ENCODE data around the gene NFAT5.

NFAT5 gene

DNA sequence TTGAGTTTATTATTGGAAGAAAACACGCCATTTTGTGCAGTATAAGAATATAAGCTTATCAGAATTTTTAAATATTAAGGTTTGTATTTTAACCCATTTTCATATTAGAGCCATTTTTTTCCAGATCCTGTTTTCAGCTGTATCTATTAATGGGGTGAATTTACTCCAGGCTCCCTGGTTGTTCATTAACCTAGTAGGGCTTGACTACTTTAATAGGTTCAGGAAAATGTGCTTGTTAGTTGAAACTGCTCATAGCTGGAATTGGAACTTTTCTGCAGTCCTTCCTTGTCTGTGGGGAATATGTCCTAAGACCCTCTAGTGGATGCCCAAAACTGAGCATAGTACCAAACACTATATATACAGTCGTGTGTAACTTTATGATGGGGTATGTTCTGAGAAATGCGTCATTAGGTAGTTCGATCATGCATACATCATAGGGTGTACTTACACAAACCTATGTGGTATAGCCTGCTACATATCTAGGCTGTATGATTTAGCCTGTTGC is 28.0 kb downstream of the NFAT5 start:
- in situ Hi-C loops (cut with MboI; ENCODE audit: low sequenced_read_pairs): no loop called here
- Histone ChIP-seq H3K36me3 (replicated peaks) (no peaks in the 10 kb centered on the region; the same call in 1 of the 2 replicates), H3K4me1 (peaks cover 6% of the 10 kb centered on the region), H3K27me3 (ENCODE audit: low read depth) (no peaks in the 10 kb centered on the region), H3K4me3 (no peak overlapping the region), H3K9me3 (no peaks in the 10 kb centered on the region)
- DNase-seq (ENCODE audit: low spot score in 2 of 2): no peak

DNA sequence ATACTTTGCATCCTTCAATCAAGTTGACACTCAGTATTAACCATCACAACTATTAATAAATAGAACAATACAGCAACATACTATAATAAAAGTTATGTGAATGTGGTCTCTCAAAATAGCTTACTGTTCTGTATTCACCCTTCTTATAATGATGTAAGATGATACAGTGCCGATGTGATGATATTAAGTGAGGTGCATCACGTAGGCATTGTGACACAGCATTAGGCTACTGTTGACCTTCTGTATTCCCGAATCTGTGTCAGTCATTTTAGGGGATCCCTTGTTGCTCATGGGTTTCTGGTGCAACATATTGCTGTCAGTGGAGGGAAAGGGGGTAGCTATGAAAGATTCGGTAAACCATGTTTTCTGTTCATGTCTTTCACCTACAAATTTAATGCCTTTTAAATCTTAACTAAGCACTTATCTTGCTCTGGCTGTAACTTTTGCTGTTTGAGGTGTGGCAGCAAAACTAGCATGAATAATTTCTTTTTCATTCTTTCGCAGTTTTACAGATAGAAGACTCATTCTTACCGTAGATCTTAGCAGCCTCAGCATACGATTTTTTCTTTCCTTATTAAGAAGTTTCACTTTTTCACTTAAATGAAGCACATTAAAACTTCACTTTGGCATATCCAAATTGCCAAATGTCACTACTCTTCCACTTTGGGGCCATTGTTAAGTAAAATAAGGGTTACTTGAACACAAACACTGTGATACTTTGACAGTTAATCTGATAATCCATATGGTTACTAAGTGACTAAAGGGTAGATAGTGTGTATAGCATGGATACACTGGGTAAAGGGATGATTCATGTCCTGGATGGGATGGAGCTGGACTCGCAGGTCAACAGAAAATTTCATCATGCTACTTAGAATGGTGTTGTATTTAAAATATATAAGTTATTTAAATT is 29.6 kb downstream of the NFAT5 start:
- in situ Hi-C loops (cut with MboI; ENCODE audit: low sequenced_read_pairs): no loop called here
- no peaks in the 10 kb centered on the region for H3K9me3 ChIP-seq
- H3K4me1 ChIP-seq: peaks cover 6% of the 10 kb centered on the region
- peak in 1 of 2 experiments; percentile 2 for DNase-seq (ENCODE audit: low spot score in 2 of 2)
- H3K27me3 ChIP-seq (ENCODE audit: low read depth): no peaks in the 10 kb centered on the region
- no peaks in the 10 kb centered on the region; the same call in 1 of the 2 replicates for H3K36me3 ChIP-seq (replicated peaks)
- no peak overlapping the region for H3K4me3 ChIP-seq

DNA sequence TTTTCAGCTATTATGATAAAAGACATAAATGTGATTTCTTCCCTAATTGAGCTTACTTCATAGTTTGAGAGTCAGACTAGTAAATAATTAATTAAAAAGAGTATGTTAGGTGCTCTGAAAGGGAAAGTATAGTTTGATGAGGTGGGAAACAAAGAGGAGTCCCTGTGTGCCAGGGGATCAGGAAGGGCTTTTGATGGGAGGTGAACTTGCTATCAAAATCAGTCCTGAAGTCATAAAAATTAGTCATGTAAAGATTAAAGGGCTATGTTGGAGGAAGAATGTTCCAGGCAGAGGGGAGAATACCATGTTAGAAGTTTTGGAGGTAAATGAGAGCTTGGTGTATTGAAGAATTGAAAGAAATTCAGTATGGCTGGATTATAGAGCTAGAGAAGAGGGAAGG is 31.0 kb downstream of the NFAT5 start:
- in situ Hi-C loops (cut with MboI; ENCODE audit: low sequenced_read_pairs): no loop called here
- DNase-seq (ENCODE audit: low spot score in 2 of 2): no peak
- no peaks in the 10 kb centered on the region for H3K9me3 ChIP-seq
- no peaks in the 10 kb centered on the region; the same call in 1 of the 2 replicates for H3K36me3 ChIP-seq (replicated peaks)
- no peak overlapping the region for H3K4me3 ChIP-seq
- no peaks in the 10 kb centered on the region for H3K27me3 ChIP-seq (ENCODE audit: low read depth)
- H3K4me1 ChIP-seq: peaks cover 6% of the 10 kb centered on the region

DNA sequence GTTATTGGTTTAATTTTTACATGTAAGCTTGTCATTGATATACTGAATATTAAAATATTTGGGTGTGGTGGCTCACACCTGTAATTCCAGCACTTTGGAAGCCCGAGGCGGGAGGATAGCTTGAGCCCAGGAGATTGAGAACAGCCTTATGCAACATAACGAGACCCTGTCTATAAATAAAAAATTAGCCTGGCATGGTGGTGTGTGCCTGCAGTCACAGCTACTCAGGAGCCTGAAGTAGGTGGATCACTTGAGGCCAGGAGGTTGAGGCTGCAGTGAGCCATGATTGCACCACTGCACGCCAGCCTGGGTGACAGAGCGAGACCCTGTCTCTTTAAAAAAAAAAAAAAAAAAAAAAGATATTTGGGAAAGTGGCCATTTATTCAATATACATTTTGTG is 32.3 kb downstream of the NFAT5 start:
- Histone ChIP-seq H3K9me3 (no peaks in the 10 kb centered on the region), H3K27me3 (ENCODE audit: low read depth) (no peaks in the 10 kb centered on the region), H3K36me3 (replicated peaks) (no peaks in the 10 kb centered on the region; the same call in 1 of the 2 replicates), H3K4me1 (peaks cover 6% of the 10 kb centered on the region), H3K4me3 (no peak overlapping the region)
- in situ Hi-C loops (cut with MboI; ENCODE audit: low sequenced_read_pairs): no loop called here
- no peak for DNase-seq (ENCODE audit: low spot score in 2 of 2)

DNA sequence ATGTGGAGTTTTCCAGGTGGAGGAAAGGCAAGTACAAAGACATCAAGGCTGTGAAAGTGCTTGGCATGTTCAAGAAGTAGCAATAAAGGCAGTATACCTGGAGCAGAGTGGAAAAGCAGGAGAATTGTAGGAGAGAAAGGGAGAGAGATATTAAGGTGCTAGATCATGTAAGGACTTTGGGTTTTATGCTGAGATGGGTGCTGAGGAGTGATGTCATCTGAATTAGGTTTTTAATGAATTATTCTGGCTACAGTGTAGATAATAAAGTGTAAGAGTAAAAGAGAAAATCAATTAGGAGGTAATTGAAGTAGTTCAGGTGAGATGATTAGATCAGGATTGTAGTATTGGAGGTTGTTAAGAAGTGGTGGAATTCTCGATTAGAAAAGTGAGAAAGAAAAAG is 34.0 kb downstream of the NFAT5 start:
- Histone ChIP-seq H3K4me3 (no peak overlapping the region), H3K36me3 (replicated peaks) (no peaks in the 10 kb centered on the region; the same call in 1 of the 2 replicates), H3K4me1 (peaks cover 6% of the 10 kb centered on the region), H3K9me3 (no peaks in the 10 kb centered on the region), H3K27me3 (ENCODE audit: low read depth) (no peaks in the 10 kb centered on the region)
- in situ Hi-C loops (cut with MboI; ENCODE audit: low sequenced_read_pairs): no loop called here
- no peak for DNase-seq (ENCODE audit: low spot score in 2 of 2)

DNA sequence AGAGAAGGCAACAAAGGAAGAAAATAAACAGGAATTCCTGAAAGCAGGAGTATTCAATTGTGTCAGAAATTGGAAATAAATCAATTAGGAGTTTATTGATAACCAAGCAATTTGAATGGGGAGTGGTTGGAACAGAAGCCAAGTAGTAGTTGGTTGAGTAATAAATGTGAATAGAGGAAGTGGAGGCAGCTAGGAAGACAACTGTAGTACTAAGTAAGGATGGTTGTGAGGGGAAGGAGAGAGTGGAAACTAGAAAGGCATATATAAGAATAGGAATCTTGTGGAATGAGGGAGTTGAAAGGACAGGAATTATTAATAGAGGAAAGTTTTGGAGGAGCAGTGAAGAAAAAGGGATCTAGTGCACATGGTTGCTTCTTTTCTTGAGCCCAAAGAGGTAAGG is 34.4 kb downstream of the NFAT5 start:
- H3K9me3 ChIP-seq: no peaks in the 10 kb centered on the region
- in situ Hi-C loops (cut with MboI; ENCODE audit: low sequenced_read_pairs): no loop called here
- H3K36me3 ChIP-seq (replicated peaks): no peaks in the 10 kb centered on the region; the same call in 1 of the 2 replicates
- H3K4me1 ChIP-seq: peaks cover 5% of the 10 kb centered on the region
- DNase-seq (ENCODE audit: low spot score in 2 of 2): no peak
- no peaks in the 10 kb centered on the region for H3K27me3 ChIP-seq (ENCODE audit: low read depth)
- no peak overlapping the region for H3K4me3 ChIP-seq

DNA sequence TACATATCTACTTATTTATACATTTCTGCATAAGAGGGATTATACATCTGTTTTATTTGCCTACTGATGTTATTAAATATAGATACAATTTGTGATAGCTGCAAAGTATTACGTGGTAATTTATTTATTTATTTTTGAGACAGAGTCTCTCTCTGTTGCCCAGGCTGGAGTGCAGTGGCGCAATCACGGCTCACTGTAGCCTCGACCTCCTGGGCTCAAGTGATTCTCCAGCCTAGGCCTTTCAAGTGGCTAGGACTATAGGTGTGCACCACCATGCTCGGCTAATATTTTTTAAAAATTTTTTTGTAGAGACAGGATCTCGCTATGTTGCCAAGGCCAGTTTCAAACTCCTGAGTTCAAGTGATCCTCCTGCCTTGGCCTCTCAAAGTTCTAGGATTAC is 35.5 kb downstream of the NFAT5 start:
- H3K4me1 ChIP-seq: no peaks in the 10 kb centered on the region
- no peak overlapping the region for H3K4me3 ChIP-seq
- DNase-seq (ENCODE audit: low spot score in 2 of 2): no peak
- H3K9me3 ChIP-seq: no peaks in the 10 kb centered on the region
- in situ Hi-C loops (cut with MboI; ENCODE audit: low sequenced_read_pairs): no loop called here
- no peaks in the 10 kb centered on the region; the same call in 1 of the 2 replicates for H3K36me3 ChIP-seq (replicated peaks)
- H3K27me3 ChIP-seq (ENCODE audit: low read depth): no peaks in the 10 kb centered on the region

DNA sequence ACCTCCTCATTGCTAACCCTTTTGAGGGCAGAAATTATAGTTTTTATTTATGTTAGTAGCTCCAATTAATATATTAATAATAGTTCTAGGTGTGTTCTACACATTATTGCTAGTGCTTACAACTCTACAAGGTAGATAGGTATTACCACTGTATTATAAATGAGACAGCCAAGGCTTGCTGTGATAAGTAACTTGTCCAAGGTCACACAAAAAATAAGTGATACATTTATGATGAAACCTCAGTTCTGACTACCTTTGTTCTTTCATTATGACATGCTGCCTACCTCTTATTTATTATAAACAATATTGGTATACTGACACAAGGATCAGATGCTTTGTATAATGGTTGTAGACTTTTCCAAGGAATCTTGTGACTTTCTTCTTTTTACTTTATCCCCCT is 41.2 kb downstream of the NFAT5 start:
- no peaks in the 10 kb centered on the region for H3K27me3 ChIP-seq (ENCODE audit: low read depth)
- H3K36me3 ChIP-seq (replicated peaks): no peaks in the 10 kb centered on the region; the same call in 1 of the 2 replicates
- H3K9me3 ChIP-seq: no peaks in the 10 kb centered on the region
- no peak for DNase-seq (ENCODE audit: low spot score in 2 of 2)
- H3K4me3 ChIP-seq: no peak overlapping the region
- in situ Hi-C loops (cut with MboI; ENCODE audit: low sequenced_read_pairs): no loop called here
- peaks cover 20% of the 10 kb centered on the region for H3K4me1 ChIP-seq

DNA sequence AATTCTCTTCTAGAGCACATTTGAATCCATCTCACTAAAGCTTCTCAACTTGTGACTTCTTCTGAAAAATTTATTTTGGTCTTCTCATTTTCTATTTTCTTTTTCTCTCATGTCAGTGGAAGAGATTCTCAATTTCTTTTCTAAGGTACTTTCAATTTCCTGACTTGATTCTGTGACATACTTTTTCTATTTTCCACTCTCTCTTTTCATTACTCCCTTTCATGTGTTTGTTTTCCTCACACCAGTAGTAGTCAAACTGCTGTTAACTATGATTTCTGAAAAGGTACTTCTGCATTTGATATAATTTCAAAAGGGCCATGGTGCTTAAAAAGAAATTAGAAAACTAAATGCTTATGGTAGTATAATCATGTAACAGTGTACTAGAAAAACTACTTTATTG is 41.9 kb downstream of the NFAT5 start:
- Histone ChIP-seq H3K4me1 (peaks cover 24% of the 10 kb centered on the region), H3K27me3 (ENCODE audit: low read depth) (no peaks in the 10 kb centered on the region), H3K4me3 (no peak overlapping the region), H3K36me3 (replicated peaks) (no peaks in the 10 kb centered on the region; the same call in 1 of the 2 replicates), H3K9me3 (no peaks in the 10 kb centered on the region)
- in situ Hi-C loops (cut with MboI; ENCODE audit: low sequenced_read_pairs): no loop called here
- DNase-seq (ENCODE audit: low spot score in 2 of 2): no peak

DNA sequence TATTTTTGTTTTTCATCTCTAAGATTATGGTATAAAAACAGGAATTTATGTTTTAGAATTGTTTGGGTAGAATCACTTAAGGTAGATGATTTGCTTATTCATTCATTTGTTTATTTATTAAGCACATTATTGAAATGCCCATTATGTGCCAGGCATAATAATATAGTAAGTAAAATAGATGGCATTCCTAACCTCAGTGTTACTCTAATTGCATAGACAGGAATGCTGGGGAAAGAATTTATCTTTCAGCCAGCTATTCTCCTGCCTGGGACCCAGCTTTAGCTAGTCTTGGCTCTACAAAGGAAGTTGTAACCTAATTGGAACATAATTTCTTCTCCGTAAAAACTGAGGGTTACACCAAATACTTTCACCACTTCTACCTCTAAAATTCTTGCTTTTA is 44.6 kb downstream of the NFAT5 start:
- Histone ChIP-seq H3K4me1 (peaks cover 29% of the 10 kb centered on the region), H3K4me3 (no peak overlapping the region), H3K27me3 (ENCODE audit: low read depth) (no peaks in the 10 kb centered on the region), H3K36me3 (replicated peaks) (no peaks in the 10 kb centered on the region; the same call in 1 of the 2 replicates), H3K9me3 (no peaks in the 10 kb centered on the region)
- peak; percentile 19 to 53 for DNase-seq (ENCODE audit: low spot score in 2 of 2)
- in situ Hi-C loops (cut with MboI; ENCODE audit: low sequenced_read_pairs): no loop called here

DNA sequence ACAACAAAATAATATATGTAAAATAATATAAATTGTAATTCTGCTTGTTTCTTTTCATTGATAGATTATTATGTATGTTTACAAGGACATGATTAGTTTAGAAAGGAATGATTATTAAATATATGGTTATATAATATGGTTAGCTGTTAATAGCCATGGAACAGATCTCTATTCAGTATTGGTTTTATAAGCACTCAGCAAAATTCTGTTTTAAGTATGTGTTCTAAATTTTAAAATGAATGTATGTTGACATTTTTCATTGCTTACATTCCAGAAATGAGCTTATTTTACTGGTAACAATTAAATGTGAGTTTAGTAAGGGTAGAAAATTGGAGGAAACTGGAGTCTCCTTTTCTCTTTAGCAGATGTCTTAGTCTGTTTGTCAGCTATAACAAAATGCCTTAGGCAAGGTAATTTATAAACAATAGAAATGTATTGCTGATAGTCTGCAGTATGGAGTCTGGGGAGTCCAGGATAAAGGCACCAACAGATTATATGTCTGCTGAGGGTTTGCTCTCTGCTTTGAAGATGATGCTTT is 45.4 kb downstream of the NFAT5 start:
- no peaks in the 10 kb centered on the region for H3K9me3 ChIP-seq
- peaks cover 29% of the 10 kb centered on the region for H3K4me1 ChIP-seq
- peak in 1 of 2 experiments; percentile 61 for DNase-seq (ENCODE audit: low spot score in 2 of 2)
- H3K36me3 ChIP-seq (replicated peaks): no peaks in the 10 kb centered on the region; the same call in 1 of the 2 replicates
- in situ Hi-C loops (cut with MboI; ENCODE audit: low sequenced_read_pairs): no loop called here
- H3K27me3 ChIP-seq (ENCODE audit: low read depth): no peaks in the 10 kb centered on the region
- H3K4me3 ChIP-seq: no peak overlapping the region

DNA sequence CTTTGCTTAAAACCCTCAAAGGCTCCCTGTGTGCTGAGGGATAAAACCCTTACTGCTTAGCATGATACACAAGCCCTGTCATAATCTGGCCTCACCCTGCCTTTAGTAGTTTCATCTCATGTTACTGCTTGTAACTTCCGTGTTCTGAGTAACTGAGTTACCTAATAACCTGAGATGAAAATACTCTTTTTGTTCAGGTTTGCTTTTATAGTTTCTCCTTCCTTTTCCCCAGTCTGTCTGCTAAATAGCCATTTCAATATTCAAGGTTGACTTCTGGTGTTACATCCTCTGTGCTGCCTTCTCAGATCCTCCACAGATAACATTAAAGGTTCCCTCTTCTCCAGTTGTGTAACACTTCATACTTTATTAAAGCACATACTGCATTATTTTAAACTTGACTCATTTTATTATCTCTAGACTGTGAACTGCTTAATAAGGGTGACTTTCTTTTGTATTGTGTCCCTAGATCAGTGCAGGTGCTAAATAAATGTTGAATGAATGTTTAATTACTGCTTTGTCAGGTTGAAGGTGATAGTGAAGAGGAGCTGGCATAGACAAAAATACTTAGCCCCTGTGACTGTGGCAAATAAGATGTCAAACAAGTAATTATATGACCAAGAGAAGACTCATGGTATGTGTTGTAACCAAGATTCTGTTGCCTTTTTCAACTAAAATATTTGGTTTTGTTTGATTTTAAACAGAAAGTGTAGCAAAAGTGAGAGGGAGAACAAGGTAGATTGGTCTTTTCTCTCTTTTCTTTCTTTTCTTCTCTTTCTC is 47.8 kb downstream of the NFAT5 start:
- Histone ChIP-seq H3K27me3 (ENCODE audit: low read depth) (no peaks in the 10 kb centered on the region), H3K4me3 (no peak overlapping the region), H3K36me3 (replicated peaks) (no peaks in the 10 kb centered on the region; the same call in 1 of the 2 replicates), H3K9me3 (no peaks in the 10 kb centered on the region), H3K4me1 (peaks cover 29% of the 10 kb centered on the region)
- in situ Hi-C loops (cut with MboI; ENCODE audit: low sequenced_read_pairs): no loop called here
- DNase-seq (ENCODE audit: low spot score in 2 of 2): no peak

DNA sequence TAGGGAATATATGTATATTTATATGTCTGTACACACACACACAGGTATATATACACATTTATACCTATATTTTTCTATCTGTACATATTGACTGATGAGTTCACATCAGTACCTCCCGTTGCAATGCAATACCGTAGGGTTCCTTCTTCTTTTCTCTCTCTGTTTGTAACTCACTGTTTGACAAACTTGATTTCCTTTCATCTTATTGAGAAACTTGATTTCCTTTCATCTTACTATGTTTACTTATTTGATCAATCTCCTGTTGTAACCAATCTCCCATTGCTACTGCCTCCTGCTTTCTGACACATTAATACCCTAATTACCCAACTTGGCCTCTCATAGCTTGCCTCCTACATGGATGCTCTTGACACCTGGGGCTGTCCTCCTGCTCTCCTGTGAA is 49.8 kb downstream of the NFAT5 start:
- Histone ChIP-seq H3K4me1 (peaks cover 32% of the 10 kb centered on the region), H3K36me3 (replicated peaks) (no peaks in the 10 kb centered on the region; the same call in 1 of the 2 replicates), H3K9me3 (no peaks in the 10 kb centered on the region), H3K4me3 (no peak overlapping the region), H3K27me3 (ENCODE audit: low read depth) (no peaks in the 10 kb centered on the region)
- DNase-seq (ENCODE audit: low spot score in 2 of 2): no peak
- in situ Hi-C loops (cut with MboI; ENCODE audit: low sequenced_read_pairs): no loop called here
